ENCODE results near the gene ZSWIM4.
"Not testable (repeated sequence)": the region's sequence is repeated elsewhere in the genome, so short reads cannot be mapped to it uniquely, and the experiment has no call there.

The ZSWIM4 gene

GRCh38 chr19:13846557-13847406 lies 51.5 kb downstream of the ZSWIM4 start:
- peak in 49 of 56 donors; percentile 16 to 97 (median 67) for DNase-seq

GRCh38 chr19:13847407-13848339 lies 52.4 kb downstream of the ZSWIM4 start:
- DNase-seq = peak in 52 of 56 donors; percentile 33 to 88 (median 64)

GRCh38 chr19:13848340-13848677 lies 53.1 kb downstream of the ZSWIM4 start:
- DNase-seq = no peak

DNA sequence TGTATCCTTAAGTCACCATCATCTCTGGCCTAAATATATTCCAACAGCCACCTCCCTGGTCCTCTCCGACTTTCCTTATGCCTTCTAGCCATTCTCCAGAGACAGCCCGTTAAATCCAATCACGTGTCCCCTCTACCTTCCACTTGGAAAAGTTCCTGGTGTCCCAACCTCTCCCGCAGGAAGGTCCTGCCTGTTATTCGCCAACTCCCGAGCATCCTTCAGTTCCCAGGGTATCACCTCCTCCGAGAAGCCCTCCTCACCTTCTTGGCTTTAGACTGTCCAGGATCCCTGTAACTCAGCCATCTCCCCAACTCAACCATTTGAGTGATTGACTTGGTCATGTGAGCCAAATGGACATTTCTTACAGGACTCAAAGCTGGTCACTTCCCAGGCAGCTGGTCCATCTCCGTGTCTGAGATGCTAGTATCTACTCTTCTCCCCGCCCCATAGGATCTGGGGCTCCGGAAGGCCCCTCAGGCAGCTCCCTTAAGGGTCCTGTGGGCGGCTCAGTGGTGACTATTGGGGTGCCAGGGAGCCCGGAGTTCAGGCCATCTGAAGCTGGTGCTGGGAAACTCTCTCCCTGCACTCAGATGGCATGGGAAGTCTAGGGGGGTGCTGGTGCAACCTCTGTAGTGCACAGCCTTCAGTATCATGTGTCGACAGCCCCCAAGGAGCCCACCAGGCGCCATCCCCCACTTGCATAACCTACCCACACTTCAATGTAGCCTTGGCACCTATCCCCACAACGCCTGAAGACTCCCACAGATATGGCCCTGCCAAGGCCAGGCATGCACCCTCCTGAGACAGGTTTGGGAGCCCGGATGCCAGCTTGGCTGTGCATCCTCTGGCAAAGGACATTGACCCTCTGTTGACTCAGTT lies 53.8 kb downstream of the ZSWIM4 start:
- DNase-seq = no peak

- peak in 48 of 56 donors; percentile 16 to 87 (median 54) for DNase-seq
Measured at GRCh38 chr19:13849991-13850909, 55.0 kb downstream of the ZSWIM4 start.

DNA sequence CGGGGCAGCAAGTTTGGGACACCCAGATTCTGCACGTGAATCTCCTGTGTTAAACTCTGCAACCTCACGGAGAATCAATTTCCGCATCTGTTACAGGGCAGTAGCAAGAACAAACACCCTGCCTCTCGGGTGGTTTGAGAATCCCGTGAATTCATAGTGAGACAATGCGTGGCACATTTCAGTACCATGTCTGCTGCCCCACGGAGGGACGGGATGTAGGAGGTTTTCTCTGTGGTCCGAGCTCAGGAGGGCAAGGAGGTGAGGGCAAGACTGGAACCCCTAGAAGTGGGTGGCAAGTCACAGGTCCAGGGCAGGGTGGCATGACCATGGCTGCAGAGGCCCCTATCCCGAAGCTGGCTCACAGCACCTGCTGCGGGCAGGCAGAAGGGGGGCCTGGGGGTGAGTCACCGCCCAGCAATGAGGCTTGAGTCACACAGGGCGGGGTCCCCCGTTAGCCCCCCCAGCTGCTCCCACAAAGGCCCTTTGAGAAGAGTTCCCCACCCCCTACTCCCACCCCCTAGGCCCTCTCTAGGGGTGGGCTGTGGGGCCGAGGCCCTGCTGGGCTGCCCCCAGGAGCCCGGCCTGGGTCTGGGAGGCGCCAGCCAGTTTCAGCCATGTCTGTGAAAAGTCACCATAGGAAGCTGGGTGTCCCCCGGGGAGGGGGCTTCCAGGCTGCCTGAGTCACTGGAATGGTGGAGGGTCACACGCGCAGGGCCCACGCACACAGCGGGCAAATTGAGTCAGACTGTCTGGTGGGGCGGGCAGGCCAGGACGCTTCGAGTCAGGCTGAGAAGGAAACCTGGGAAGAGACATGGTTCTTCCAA lies 55.9 kb downstream of the ZSWIM4 start:
- peak in 49 of 56 donors; percentile 14 to 96 (median 57) for DNase-seq

GRCh38 chr19:13851734-13852114 lies 56.5 kb downstream of the ZSWIM4 start:
- not testable (repeated sequence) for DNase-seq

GRCh38 chr19:13852171-13852707 lies 57.0 kb downstream of the ZSWIM4 start:
- DNase-seq = not testable (repeated sequence)

DNA sequence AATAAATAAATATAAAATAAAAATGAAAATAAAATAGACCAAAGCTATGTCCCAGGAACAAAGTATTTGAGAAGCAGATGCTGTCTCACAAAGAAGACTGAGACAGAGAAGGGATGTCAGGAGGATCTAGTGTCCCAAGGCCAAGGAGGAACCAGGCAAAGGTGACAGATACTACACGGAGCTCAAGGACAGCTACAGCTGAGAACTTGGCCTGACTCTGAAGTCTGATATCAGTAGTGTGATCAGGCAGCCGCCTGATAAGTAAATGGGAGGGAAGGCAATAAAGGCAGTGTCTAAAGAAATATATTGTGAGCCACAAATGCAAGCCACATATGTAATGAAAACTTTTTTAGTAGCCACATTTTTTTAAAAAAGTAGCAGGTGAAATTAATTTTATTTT lies 61.3 kb downstream of the ZSWIM4 start:
- DNase-seq = no peak

DNA sequence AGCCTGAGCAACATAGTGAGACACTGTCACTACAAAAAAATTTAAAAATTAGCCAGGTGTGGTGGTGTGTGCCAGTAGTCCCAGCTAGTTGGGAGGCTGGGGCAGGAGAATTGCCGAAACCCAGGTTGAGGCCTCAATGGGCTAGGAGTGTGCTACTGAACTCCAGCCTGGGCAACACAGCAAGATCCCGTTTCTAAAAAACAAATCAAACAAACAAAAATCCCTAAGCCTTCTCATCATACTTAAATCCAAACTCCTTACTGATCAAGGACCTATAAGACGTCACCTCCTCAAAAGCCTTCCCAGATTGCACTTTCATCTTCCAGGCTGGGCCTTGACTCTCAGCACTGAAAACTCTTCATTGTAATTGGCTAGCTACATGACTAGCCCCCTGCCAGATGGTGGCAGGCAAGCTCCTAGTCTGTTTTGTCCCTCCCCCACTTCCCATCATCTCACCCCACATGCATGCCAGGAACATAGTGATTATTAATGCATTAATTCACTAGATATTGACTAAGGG lies 64.2 kb downstream of the ZSWIM4 start:
- no peak for DNase-seq

- no peak for DNase-seq
Measured at GRCh38 chr19:13860679-13861391, 65.6 kb downstream of the ZSWIM4 start.

DNA sequence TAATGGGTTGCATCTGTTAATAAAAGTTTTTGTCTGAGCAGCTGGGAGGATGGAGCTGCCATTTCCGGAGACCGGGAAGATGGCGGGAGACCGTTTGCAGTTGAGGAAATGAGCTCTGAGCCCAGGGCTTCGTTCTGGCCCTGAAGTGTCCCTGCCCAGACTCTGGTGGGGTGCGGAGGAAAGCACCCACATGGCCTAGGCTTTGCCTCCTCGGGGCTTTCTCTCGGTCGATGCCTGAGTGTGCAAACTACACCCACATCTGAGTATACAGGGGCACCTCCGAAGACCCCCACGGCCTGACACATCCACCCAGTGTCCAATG lies 66.1 kb downstream of the ZSWIM4 start:
- DNase-seq = no peak

- peak in 55 of 56 donors; percentile 27 to 93 (median 82) for DNase-seq
Measured at GRCh38 chr19:13861714-13862531, 66.7 kb downstream of the ZSWIM4 start.

- no peak for DNase-seq
Measured at GRCh38 chr19:13864046-13864666, 68.9 kb downstream of the ZSWIM4 start.

- DNase-seq = peak in 1 of 56 donors; percentile 15
Measured at GRCh38 chr19:13864667-13865570, 69.7 kb downstream of the ZSWIM4 start.

Data from nucleus accumbens (tissue), 56 donors.